ENCODE results near the gene HARBI1.

- TF ChIP-seq, protein P1, sequence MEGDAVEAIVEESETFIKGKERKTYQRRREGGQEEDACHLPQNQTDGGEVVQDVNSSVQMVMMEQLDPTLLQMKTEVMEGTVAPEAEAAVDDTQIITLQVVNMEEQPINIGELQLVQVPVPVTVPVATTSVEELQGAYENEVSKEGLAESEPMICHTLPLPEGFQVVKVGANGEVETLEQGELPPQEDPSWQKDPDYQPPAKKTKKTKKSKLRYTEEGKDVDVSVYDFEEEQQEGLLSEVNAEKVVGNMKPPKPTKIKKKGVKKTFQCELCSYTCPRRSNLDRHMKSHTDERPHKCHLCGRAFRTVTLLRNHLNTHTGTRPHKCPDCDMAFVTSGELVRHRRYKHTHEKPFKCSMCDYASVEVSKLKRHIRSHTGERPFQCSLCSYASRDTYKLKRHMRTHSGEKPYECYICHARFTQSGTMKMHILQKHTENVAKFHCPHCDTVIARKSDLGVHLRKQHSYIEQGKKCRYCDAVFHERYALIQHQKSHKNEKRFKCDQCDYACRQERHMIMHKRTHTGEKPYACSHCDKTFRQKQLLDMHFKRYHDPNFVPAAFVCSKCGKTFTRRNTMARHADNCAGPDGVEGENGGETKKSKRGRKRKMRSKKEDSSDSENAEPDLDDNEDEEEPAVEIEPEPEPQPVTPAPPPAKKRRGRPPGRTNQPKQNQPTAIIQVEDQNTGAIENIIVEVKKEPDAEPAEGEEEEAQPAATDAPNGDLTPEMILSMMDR (IDR thresholded peaks at IDR 0.05 in 8 of 11, conservative IDR thresholded peaks at IDR 0.05 in 3 of 11) = no peak
- TF ChIP-seq POLR2A (IDR thresholded peaks at IDR 0.05) (no peak), POLR2AphosphoS5 (IDR thresholded peaks at IDR 0.05) (no peak)
These were observed 34.4 kb downstream of the HARBI1 start for GRCh38 chr11:46582588-46582987.

All from spleen (tissue), 7 donors.